Stimulated activated CD8-positive, alpha-beta memory T cell treated with anti-CD3 and anti-CD28 coated beads, Interleukin-15, amount 100 ng/mL, for 48 hours (primary cell): ENCODE measurements around the gene RPL22L1.
"Not testable (repeated sequence)": the region's sequence is repeated elsewhere in the genome, so short reads cannot be mapped to it uniquely, and the experiment has no call there.

Experiments used
- DNase-seq, 2 donors: peaks; one replicate each; pipeline ENCODE4 v3.0.0-alpha.2; 2020; ENCODE audit warnings: low read depth in 2 of 2

The RPL22L1 gene

DNA sequence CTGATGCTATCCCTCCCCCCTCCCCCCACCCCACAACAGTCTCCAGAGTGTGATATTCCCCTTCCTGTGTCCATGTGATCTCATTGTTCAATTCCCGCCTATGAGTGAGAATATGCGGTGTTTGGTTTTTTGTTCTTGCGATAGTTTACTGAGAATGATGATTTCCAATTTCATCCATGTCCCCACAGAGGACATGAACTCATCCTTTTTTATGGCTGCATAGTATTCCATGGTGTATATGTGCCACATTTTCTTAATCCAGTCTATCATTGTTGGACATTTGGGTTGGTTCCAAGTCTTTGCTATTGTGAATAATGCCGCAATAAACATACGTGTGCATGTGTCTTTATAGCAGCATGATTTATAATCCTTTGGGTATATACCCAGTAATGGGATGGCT lies 8.7 kb upstream of the RPL22L1 start:
- not testable (repeated sequence) for DNase-seq

DNA sequence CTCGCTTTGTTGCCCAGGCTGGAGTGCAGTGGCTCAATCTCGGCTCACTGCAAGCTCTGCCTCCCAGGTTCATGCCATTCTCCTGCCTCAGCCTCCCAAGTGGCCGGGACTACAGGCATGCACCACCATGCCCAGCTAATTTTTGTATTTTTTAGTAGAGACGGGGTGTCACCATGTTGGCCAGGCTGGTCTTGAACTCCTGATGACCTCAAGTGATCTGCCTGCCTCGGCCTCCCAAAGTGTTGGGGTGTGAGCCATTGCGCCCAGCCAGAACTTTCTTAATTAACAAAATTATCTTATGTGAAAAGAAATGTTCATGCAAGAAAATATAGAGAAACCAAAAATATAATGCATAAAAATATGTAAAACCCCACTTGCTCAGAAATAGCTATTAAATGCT lies 7.3 kb upstream of the RPL22L1 start:
- DNase-seq = not testable (repeated sequence)

DNA sequence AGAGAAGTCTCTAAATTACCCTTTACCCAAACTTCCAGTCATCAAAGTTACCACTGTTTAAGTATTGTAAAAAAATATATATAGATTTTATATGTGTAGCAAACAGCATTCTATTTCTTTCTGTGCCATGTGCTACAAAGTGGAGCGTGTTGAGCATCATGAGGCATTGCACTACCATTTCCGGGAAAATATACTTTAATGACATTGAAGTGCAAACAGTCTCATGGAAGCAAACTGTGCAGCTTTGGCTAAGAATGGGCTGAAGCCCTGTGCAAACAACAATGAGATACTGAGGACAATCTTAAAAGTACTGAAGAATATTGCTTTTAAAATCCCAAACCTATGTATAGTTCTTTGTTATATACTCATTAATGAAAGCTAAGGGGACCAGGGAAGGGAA lies 6.5 kb upstream of the RPL22L1 start:
- no peak for DNase-seq

DNA sequence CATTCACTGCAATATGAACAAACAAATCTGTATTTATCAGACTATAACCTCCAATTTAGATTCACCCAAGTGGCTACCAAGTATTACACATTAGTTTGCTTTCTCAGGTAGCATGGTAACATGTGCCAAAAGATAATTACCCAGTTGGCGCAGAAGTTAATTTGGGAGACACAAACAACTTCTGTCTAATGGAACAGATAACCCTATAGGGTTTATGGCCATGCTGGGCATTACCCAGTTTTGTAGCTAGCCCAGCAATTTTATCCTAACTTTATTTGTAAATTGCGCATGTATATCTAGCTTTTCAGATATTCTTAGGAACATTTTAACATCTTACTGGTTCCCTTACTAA lies 780 bp downstream of the RPL22L1 start:
- DNase-seq = no peak

DNA sequence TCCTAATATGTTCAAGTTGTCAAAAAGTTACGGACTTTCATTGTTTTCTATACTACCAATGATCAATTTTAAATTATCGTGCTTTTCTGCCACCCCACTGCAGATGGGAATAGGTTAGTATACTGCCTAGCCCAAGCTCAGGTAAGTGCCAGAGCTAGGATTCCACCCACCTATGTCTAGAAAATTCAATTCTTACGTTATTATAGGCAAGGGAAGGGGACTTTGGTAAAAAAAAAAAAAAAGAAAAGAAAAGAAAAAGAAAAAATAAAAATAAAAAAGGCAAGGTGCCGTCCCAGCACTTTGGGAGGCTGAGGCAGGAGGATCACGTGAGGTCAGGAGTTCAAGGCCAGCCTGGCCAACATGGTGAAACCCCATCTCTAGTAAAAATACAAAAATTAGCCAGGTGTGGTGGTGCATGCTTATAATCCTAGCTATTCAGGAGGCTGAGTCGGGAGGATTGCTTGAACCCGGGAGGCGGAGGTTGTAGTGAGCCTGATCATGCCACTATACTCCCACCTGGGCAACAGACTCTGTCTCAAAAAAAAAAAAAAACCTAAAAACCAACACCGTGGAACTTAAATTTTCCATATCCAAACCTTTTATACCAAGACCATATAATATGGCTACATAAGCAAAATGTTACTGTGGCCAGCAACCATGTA lies 1.3 kb downstream of the RPL22L1 start:
- no peak for DNase-seq

DNA sequence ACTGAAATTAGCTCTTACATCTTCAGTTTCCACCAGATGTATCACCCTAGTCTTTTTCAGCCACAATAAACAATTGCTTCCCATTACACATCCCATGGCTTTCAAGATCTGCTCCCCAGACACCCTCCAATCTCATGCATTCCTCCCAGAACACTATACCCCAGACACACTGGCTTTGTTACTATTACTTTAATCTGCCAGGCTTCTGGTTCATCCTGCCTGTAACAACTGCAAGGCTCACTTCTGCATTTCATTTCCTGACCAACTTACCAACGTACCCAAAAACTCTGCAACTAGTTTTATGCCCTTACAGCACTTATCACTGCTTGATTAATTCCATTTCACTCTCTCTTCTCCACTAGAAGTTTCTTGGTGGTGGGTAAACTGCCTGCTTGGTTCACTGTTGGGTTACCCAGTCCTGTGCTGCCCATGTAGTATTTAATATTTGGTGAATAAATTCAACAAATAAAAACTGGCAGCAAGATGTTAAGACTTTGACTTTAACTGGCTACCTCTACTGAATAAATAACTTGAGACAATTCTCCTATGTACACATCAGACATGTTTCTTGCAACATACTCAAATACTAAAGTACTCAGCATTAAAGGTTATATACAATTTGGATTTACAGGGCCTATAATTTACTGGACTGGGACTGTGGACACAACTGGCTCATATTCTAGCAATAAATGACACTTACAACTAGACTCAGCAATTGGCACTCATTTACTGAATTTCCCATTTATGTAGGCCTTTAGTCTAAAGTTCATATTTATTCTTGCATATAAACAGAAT lies 2.7 kb downstream of the RPL22L1 start:
- no peak for DNase-seq

DNA sequence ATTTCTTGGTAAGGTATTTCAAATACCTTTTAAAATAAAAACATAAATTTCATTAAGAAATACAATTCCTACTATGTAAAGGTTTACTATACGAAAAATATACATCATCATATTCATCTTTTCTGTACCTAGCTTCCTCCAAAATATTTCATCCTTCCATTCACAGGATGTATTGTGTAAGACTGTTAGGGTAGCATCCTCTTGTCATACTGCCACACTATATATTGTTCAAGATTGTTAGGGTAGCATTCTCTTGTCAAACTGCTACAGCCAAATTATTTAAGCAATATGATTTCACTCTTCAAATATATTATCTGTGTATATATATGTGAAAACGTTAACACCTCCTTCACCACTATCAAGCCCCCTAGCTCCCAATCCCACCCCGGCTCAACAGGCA lies 3.5 kb downstream of the RPL22L1 start:
- no peak for DNase-seq

DNA sequence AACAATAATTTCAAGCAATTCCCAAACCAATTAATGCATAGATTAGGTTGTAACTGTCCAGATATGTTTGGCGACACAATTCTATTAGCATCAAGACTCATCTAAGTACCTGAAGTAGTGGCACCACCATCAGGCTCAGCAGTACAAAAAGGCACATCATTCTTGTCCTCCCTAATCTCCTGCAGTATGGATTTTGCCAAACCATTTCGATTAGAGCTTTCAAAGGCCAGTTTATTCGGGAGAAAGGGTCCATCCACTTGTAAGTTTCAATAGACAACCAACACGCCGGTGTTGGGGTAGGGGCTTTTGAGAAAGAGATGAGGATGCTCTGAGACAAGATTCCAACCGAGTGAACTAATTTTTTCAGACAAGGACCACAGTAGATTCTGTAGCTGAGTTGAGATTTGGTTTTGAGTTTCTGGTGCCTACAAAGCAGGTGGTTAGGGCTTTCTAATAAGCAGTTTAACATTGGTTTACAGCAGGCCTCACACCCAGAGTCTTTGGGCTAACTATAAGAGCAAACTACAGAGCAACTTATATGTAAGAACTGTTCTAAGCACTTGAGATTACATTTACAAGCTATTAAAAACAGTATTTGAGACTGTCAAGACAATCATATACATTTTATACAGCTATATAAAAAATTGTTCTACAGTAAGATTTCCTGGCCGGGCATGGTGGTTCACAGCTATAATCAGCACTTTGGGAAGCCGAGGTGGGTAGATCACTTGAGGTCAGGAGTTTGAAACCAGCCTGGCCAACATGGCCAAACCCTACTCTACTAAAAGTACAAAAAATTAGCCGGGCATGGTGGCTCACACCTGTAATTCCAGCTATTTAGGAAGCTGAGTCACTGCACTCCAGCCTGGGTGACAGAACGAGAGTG lies 4.5 kb downstream of the RPL22L1 start:
- no peak for DNase-seq

DNA sequence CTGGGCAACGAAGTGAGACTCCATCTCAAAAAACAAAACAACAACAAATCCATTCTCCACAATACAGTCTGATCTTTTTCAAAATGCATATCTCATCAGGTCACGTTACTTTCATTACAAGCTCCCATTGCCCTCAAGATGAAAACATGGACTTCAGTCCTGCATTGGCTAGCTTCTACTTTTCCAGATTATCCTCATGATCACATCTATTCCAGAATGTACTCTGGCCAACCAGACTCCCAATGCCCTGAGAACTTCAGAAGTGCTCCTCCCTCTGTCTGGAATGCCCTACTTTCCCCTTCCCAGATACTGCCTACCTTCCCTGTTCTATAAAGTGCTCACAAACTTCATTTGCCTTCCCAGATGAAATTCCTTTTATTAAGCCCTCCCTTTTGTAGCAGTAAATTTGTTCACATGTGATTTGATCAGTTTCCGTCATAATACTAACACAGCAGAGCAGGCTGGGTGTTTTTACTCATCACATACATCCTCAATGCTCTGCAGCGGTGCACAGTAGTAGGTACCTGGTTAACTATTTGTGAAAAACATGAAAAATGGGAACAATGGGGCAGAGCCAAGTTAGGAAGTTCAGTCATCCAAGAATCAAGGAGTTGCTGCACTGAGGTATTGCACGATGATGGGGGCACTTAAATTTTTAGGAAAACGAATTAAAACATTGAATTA lies 5.3 kb downstream of the RPL22L1 start:
- DNase-seq = no peak

DNA sequence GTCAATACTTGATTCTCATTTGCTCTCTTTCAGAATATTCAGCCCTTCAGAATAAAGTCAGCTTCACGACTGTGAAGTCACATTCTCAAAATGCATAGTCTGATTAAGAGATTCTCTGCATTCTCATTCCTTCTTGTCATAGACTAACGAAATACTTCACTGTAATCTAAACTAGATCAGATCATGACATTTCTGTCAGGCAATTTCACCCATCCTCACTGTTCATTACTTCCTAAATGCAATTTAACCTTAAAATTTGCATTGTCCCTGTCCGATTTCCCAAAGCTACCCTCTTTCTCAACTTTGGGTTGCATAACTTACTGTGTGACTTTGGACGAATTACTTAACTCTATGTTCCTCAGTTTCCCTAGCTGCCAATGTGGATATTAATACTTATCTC lies 6.2 kb downstream of the RPL22L1 start:
- no peak for DNase-seq

DNA sequence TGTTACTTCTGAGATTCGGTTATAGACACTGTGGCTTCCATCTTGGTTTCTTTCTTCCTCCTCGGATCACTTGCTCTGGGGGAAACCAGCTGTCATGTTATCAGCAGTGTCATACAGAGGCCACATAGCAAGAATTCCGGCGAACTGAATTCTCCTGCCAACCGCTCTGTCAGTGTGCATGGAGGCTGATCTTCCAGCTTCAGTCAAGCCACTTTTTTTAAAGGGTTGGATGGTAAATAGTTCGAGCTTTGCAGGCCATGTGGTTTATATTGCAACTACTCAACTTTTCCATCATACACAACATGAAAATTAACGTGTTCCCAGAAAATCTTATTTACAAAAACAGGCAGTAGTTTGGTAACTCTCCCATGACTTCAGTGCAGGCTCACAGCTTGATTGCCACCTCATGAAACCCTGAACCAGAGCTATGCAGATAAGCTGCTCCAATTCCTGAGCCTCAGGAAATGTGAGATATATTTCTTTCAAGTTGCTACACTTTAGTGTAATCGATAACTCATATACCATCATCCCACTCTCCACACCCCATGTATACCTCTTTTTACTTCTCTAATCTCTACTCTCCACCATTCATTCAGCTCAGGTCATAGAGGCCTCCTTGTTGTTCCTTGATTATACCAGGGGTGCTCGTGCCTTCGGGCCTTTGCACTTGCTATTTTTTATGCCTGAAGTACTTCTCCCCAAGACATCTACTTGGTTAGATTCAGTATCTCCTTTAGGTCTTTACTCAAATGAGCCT lies 7.2 kb downstream of the RPL22L1 start:
- no peak for DNase-seq

DNA sequence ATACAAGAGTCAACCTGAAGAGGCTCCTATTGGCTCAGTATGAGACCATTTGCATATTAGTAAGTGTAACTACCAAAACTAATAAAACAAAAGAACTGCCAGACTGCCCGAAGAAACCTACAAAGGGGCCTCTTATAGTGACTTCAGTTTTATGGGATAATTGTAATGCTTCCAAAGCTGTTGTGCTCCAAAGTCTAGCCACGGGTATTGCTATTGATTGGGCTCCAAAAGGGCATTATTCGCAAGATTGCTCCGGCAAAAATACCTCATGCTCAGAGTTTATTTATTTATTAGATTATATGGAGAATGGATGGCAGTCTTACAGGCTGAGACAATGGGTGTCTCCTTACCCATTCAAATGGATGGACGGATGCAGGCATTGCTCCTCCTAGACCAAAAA lies 11.4 kb downstream of the RPL22L1 start:
- DNase-seq = no peak

DNA sequence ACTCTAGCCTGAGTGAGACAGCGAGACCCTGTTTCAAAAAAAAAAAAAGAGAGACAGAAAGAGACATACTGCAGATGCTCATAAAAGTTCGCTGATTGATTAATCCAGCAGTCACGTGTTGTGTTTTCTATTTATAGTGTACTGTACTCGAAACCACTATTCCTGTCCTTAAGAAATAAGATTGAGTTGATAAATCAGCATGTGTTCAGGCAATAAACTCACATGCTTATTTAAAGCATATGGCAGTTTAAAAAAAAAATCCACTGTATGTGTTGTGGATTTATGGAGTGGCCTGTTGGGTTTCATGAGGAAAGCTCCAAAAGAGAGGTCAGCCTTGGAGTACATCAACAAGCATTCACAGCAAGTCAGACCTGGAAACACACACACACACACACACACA lies 17.7 kb downstream of the RPL22L1 start:
- DNase-seq = no peak

DNA sequence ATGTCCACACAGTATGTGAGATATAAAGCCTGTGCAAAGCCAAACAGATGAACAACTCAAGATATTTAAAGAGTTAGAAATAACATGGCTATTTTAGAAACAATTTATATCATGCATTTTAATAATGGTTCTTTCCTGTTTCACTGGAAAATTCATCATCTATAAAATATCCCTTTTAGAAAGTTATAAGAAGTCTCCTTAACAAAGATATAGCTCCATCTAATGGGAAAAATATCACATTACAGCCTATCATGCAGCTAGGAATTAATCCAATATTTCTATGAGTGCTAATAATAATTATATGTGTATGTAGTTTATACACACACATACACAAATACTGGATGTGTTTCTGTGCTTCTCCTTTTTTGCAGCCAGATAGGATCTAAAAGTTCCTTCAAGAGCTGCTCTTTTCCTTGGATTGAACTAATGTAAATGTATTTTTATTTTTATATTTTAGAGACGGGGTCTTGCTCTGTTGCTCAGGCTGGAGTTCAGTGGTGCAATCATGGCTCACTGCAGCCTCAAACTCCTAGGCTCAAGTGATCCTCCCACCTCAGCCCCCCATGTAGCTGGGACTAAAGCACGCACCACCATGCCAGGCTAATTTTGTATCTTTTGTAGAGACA lies 21.6 kb downstream of the RPL22L1 start:
- no peak for DNase-seq

DNA sequence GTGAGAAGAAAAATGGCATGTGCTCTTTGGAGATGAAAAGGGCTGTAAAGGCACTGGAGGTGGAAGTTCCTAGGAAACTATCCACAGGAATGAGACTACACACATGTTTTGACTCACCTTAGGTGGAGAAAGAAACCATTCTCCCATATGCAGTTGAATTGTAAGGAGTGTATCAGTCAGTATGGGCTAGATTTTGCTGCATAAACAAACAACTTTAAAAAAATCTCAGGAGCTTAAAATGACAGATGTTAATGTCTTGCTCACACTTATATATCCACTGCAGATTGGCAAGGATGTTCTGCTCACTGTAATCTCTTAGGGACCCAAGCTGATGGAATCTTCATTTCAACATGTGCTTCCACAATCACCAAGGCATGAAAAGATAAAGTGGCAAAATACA lies 25.6 kb downstream of the RPL22L1 start:
- DNase-seq = no peak

DNA sequence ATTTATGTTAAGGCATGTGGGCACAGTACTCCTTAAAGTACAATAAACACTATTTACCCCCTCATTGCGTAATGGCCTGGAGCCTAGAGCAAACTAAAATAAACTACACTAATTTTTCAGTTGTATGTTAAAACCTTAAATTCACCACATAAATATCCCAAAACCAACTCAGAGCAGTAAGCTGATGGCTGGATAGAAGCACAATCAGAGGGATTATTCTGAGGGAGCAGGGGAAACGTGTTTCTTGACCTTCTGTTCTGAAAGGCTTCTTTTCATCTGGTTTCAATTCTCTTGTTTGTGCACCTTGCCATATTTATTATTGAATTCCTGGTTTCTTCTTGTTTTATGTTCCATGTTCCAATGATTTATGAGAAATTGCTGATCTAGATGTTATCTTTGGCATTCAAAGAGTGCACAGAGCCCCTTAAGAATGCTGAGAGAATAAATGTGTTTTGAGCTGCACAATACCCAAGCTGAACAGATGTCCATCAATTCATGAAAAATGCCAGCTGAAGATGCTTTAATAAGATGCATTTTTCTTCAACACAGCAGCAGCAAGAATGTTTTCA lies 29.6 kb downstream of the RPL22L1 start:
- no peak for DNase-seq

DNA sequence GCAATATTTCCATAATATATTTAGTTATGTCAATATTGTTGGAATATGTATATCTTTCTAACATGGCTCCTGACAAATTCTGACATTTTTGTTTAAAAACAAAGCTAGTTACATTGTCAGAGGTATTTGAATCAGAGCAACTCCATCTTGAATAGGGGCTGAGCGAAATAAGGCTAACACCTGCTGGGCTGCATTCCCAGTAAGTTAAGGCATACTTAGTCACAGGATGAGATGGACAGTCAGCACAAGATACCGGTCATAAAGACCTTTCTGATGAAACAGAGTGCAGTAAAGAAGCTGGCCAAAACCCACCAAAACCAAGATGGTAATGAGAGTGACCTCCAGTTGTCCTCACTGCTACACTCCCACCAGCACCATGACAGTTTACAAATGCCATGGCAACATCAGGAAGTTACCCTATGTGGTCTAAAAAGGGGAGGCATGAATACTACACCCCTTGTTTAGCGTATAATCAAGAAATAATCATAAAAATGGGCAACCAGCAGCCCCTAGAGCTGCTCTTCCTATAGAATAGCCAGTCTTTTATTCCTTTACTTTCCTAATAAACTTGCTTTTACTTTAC lies 30.4 kb downstream of the RPL22L1 start:
- DNase-seq = no peak

DNA sequence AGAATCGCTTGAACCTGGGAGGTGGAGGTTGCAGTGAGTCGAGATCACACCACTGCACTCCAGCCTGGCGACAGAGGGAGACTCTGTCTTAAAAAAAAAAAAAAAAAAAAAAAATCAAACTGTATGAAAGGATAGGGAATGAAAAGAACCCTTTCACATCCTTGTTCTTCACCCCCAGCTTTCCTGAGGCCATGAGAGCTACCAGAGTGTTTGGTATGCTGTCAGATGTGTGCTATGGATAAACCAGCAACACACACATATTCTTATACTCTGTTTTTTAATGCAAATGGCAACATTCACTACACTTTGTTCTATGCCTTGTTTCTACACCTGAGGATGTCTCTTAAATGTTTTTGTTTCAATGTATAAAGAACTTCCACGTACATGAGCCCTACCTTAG lies 33.5 kb downstream of the RPL22L1 start:
- DNase-seq = no peak

DNA sequence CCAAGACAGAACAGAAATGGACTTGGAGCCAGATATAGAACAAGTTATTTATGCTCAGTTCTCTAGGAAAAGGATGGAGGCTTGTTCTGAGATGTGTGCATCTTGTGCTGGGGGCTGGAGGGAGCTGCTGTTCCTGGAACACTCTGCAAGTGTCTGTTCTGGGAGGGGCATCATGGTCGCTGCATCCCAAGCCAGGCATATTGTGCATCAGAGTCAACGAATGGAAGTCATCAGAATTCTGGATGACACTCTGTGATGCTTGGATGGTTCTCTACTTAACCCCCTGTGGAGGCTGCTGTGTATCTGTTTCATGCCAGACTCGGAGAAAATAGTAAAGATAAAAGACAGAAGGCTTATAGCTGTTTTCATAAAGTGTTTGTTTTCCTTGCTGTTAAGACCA lies 34.7 kb downstream of the RPL22L1 start:
- DNase-seq = no peak

DNA sequence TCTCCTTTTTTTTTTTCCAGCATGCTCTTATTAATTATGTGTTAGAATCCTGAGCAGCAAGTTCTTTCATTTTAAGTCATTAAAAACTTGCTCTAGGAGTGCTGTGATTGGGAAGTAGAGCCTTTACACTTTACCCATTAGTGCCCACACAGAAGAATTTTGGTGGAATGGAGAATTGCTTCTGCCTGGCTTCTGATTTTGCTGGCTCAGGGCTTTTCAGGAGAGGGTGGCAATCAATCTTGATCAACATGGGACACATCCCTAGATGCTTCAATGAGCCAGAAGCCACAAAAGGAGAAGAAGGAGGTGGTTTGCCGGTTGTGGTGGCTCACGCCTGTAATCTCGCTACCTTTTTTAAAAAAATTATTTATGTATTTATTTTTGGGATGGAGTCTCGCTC lies 39.4 kb downstream of the RPL22L1 start:
- DNase-seq = no peak
